Right lobe of liver (tissue), 4 donors: ENCODE data around the gene UBE3C.

Experiments used
- CTCF ChIP-seq, 4 donors: fragments of 200-600 bp in 3 of 4; fragments of 450-650 bp in 1 of 4; IDR thresholded peaks; one replicate each; pipeline versions ENCODE4 v1.5.1 to v1.8.0; 2016 to 2022; ENCODE audit warnings: antibody characterized with exemption in 4 of 4, mild to moderate bottlenecking in 2 of 4
- POLR2A ChIP-seq: fragments of 450-650 bp; IDR thresholded peaks from one replicate; pipeline ENCODE4 v1.6.1; 2017; ENCODE audit warnings: antibody characterized with exemption, mild to moderate bottlenecking
- donor health status: DM: no; HTN: no; CAD: no.
- donor health status: DM: no; HTN: no; CAD: no.
- donor health status: DM: no; HTN: yes; CAD: no.

DNA sequence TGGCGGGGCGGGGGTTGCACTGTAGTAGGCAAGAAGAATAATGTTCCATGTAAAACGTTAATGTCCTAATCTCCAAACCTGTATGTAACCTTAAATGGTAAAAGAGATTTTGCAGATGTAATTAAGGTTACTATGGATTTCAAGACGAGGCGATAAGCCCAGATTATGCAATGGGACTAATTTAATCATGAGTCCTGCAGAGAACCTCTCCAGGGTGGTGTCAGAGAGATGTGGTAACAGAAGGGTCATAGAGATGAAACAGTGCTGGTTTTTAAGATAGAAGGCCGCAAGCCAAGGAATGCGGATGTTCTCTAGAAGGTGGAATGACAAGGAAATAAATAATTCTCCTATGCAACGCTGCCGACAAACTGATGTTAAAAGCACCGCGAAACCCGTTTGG, 57.1 kb downstream of the UBE3C start:
- TF ChIP-seq CTCF (IDR thresholded peaks at IDR 0.05) (no peak), POLR2A (no peak)
